Measurements from ENCODE around the gene FAM3D.

- TF ChIP-seq POLR2AphosphoS5 (IDR thresholded peaks at IDR 0.05; ENCODE audit: low read depth, low read length) (no peak), EZH2phosphoT487 (IDR thresholded peaks at IDR 0.05; ENCODE audit: borderline replicate concordance, low read depth) (no peak), TAF1 (IDR thresholded peaks at IDR 0.05; ENCODE audit: borderline replicate concordance, low read depth, low read length) (no peak), GABPA (IDR thresholded peaks at IDR 0.05; ENCODE audit: low read depth) (no peak), EP300 (IDR thresholded peaks at IDR 0.05; ENCODE audit: borderline replicate concordance in 1 of 2, low read depth in 1 of 2, low read length in 1 of 2) (no peak), REST (IDR thresholded peaks at IDR 0.05; ENCODE audit: low read depth, low read length) (no peak), SMC3 (IDR thresholded peaks at IDR 0.05; ENCODE audit: low read depth, low read length) (no peak), RCOR1 (IDR thresholded peaks at IDR 0.05; ENCODE audit: low read length) (no peak), CHD2 (IDR thresholded peaks at IDR 0.05; ENCODE audit: low read length, partially characterized antibody) (no peak), PBX3 (IDR thresholded peaks at IDR 0.05) (no peak), JUND (IDR thresholded peaks at IDR 0.05) (no peak)
- TF ChIP-seq, protein P1, sequence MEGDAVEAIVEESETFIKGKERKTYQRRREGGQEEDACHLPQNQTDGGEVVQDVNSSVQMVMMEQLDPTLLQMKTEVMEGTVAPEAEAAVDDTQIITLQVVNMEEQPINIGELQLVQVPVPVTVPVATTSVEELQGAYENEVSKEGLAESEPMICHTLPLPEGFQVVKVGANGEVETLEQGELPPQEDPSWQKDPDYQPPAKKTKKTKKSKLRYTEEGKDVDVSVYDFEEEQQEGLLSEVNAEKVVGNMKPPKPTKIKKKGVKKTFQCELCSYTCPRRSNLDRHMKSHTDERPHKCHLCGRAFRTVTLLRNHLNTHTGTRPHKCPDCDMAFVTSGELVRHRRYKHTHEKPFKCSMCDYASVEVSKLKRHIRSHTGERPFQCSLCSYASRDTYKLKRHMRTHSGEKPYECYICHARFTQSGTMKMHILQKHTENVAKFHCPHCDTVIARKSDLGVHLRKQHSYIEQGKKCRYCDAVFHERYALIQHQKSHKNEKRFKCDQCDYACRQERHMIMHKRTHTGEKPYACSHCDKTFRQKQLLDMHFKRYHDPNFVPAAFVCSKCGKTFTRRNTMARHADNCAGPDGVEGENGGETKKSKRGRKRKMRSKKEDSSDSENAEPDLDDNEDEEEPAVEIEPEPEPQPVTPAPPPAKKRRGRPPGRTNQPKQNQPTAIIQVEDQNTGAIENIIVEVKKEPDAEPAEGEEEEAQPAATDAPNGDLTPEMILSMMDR (IDR thresholded peaks at IDR 0.05): no peak
- TF ChIP-seq, protein P2, sequence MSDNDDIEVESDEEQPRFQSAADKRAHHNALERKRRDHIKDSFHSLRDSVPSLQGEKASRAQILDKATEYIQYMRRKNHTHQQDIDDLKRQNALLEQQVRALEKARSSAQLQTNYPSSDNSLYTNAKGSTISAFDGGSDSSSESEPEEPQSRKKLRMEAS (IDR thresholded peaks at IDR 0.05; ENCODE audit: low read depth): no peak
Observed at GRCh38 chr3:58697561-58697960, 31.0 kb upstream of the FAM3D start.

Measured in SK-N-SH (cell line).